NCI-H526 treated with DMSO at 0.1 percent for 48 hours (cell line): ENCODE data around the gene COX7A2.

Source experiments
- DNase-seq: peaks from one replicate; lab custom pipeline; 2025; lab: John Stamatoyannopoulos, UW

COX7A2 gene

GRCh38 chr6:75243333-75244062 lies at the start of gene COX7A2:
TSS of gene COX7A2 (minus strand) at chr6:75243801. CDS start at chr6:75243734, 67 bp downstream.
- peak; percentile 98 for DNase-seq

GRCh38 chr6:75292555-75292954 lies 49.0 kb upstream of the COX7A2 start:
- DNase-seq = no peak

GRCh38 chr6:75291744-75292143 lies 48.1 kb upstream of the COX7A2 start:
- no peak for DNase-seq

- no peak for DNase-seq
Observed at GRCh38 chr6:75291331-75291730, 47.7 kb upstream of the COX7A2 start.

GRCh38 chr6:75290136-75290945 lies 46.7 kb upstream of the COX7A2 start:
- DNase-seq = no peak

GRCh38 chr6:75288023-75288422 lies 44.4 kb upstream of the COX7A2 start:
- DNase-seq = no peak

- peak; percentile 59 for DNase-seq
Observed at GRCh38 chr6:75287424-75287823, 43.8 kb upstream of the COX7A2 start.

GRCh38 chr6:75286955-75287354 lies 43.4 kb upstream of the COX7A2 start:
- DNase-seq = no peak

- peak; percentile 76 for DNase-seq
Observed at GRCh38 chr6:75285283-75285639, 41.7 kb upstream of the COX7A2 start.

- peak; percentile 98 for DNase-seq
Observed at GRCh38 chr6:75284632-75285282, 41.2 kb upstream of the COX7A2 start, which contains the start of gene TMEM30A. TSS of gene TMEM30A (minus strand) at chr6:75284792. CDS start at chr6:75284638, 154 bp downstream.

GRCh38 chr6:75283907-75284631 lies 40.5 kb upstream of the COX7A2 start:
- DNase-seq = peak; percentile 46

GRCh38 chr6:75282706-75283105 lies 39.1 kb upstream of the COX7A2 start:
- peak; percentile 17 for DNase-seq

GRCh38 chr6:75281653-75282052 lies 38.1 kb upstream of the COX7A2 start:
- DNase-seq = no peak

- DNase-seq = no peak
Observed at GRCh38 chr6:75280131-75280855, 36.7 kb upstream of the COX7A2 start.

GRCh38 chr6:75279418-75279817 lies 35.8 kb upstream of the COX7A2 start:
- no peak for DNase-seq

GRCh38 chr6:75278474-75279077 lies 35.0 kb upstream of the COX7A2 start:
- DNase-seq = no peak

GRCh38 chr6:75275067-75275466 lies 31.5 kb upstream of the COX7A2 start:
- no peak for DNase-seq

GRCh38 chr6:75273009-75273408 lies 29.4 kb upstream of the COX7A2 start:
- no peak for DNase-seq

- DNase-seq = no peak
Observed at GRCh38 chr6:75272145-75272840, 28.7 kb upstream of the COX7A2 start.

- no peak for DNase-seq
Observed at GRCh38 chr6:75268988-75269354, 25.4 kb upstream of the COX7A2 start.
